H9 (cell line): Measurements from ENCODE around the gene SCN5A. TPM values are rescaled to one million over a fixed set of nuclear protein-coding genes. Genes with fewer than 3 reads are reported as not detected.
A peak's percentile ranks its signal among the peaks of the same experiment; 100 is the strongest.

Experiments
- DNase-seq: peaks from one replicate; pipeline ENCODE4 v3.0.0-alpha.2; 2017
- H2AFZ ChIP-seq: one replicate; pipeline ENCODE4 v1.6.1; 2013; ENCODE audit warnings: mild to moderate bottlenecking, low read length, control low read depth, moderate library complexity
- H2AK5ac ChIP-seq: 2 replicates; pipeline ENCODE4 v1.6.1; 2013; ENCODE audit warnings: low read length, control low read depth, mixed read lengths; ENCODE audit not compliant: insufficient read length
- H2BK120ac ChIP-seq: one replicate; pipeline ENCODE4 v1.6.1; 2013; ENCODE audit warnings: low read depth, mild to moderate bottlenecking, low read length, control low read depth, inconsistent platforms; ENCODE audit not compliant: poor library complexity, severe bottlenecking
- H2BK12ac ChIP-seq: 2 replicates; pipeline ENCODE4 v1.6.1; 2013; ENCODE audit warnings: low read length, control low read depth, mixed read lengths, low read depth; ENCODE audit not compliant: insufficient read length
- H2BK15ac ChIP-seq: 2 replicates; pipeline ENCODE4 v1.6.1; 2013; ENCODE audit warnings: low read depth, low read length, control low read depth
- H2BK20ac ChIP-seq: one replicate; pipeline ENCODE4 v1.6.1; 2013; ENCODE audit warnings: low read depth, mild to moderate bottlenecking, low read length, control low read depth, inconsistent platforms; ENCODE audit not compliant: poor library complexity, severe bottlenecking
- H2BK5ac ChIP-seq: 2 replicates; pipeline ENCODE4 v1.6.1; 2013; ENCODE audit warnings: low read length, control low read depth, mixed read lengths; ENCODE audit not compliant: insufficient read length
- H3K14ac ChIP-seq: 2 replicates; pipeline ENCODE4 v1.6.1; 2013; ENCODE audit warnings: low read length, control low read depth; ENCODE audit not compliant: insufficient read depth
- H3K18ac ChIP-seq: 2 replicates; pipeline ENCODE4 v1.6.1; 2013; ENCODE audit warnings: low read depth, mild to moderate bottlenecking, mixed read lengths, low read length, control low read depth; ENCODE audit not compliant: insufficient read length
- H3K23ac ChIP-seq: 2 replicates; pipeline ENCODE4 v1.6.1; 2013; ENCODE audit warnings: low read length, control low read depth, mixed read lengths, low read depth; ENCODE audit not compliant: insufficient read length
- H3K23me2 ChIP-seq: 2 replicates; pipeline ENCODE4 v1.6.1; 2013; ENCODE audit warnings: low read depth, mild to moderate bottlenecking, mixed read lengths, low read length, control low read depth; ENCODE audit not compliant: insufficient read length, poor library complexity, severe bottlenecking
- H3K27ac ChIP-seq: 2 replicates; pipeline ENCODE4 v1.5.1; 2013; ENCODE audit warnings: low read length, control low read depth, mixed read lengths, low read depth; ENCODE audit not compliant: insufficient read length
- H3K27me3 ChIP-seq: 2 replicates; pipeline ENCODE4 v1.6.1; 2013; ENCODE audit warnings: low read length, control low read depth, inconsistent platforms; ENCODE audit not compliant: insufficient read depth
- H3K4ac ChIP-seq: 2 replicates; pipeline ENCODE4 v1.6.1; 2013; ENCODE audit warnings: low read depth, mild to moderate bottlenecking, control low read depth, inconsistent platforms, low read length, moderate library complexity
- H3K4me1 ChIP-seq: 2 replicates; pipeline ENCODE4 v1.6.1; 2013; ENCODE audit warnings: low read length, control low read depth, inconsistent platforms; ENCODE audit not compliant: insufficient read depth
- H3K4me2 ChIP-seq: 2 replicates; pipeline ENCODE4 v1.6.1; 2013; ENCODE audit warnings: low read length, control low read depth, mixed read lengths; ENCODE audit not compliant: insufficient read length, insufficient read depth
- H3K56ac ChIP-seq: 2 replicates; pipeline ENCODE4 v1.6.1; 2013; ENCODE audit warnings: low read depth, mild to moderate bottlenecking, mixed read lengths, low read length, control low read depth; ENCODE audit not compliant: insufficient read length
- H3K79me1 ChIP-seq: 2 replicates; pipeline ENCODE4 v1.6.1; 2013; ENCODE audit warnings: low read depth, mild to moderate bottlenecking, moderate library complexity, low read length, control low read depth, inconsistent platforms; ENCODE audit not compliant: insufficient read depth, poor library complexity, severe bottlenecking
- H3K79me2 ChIP-seq: 2 replicates; pipeline ENCODE4 v1.6.1; 2013; ENCODE audit warnings: low read length, control low read depth, inconsistent platforms; ENCODE audit not compliant: insufficient read depth
- H3K9ac ChIP-seq: 2 replicates; pipeline ENCODE4 v1.6.1; 2013; ENCODE audit warnings: low read length, control low read depth, mixed read lengths; ENCODE audit not compliant: insufficient read length; ENCODE audit errors: extremely low read depth
- H3K9me3 ChIP-seq: one replicate; pipeline ENCODE4 v1.6.1; 2013; ENCODE audit warnings: low read depth, low read length, inconsistent platforms; ENCODE audit not compliant: control insufficient read depth
- H3T11ph ChIP-seq: one replicate; pipeline ENCODE4 v1.6.1; 2013; ENCODE audit warnings: mild to moderate bottlenecking, low read length, control low read depth, inconsistent platforms
- H4K20me1 ChIP-seq: one replicate; pipeline ENCODE4 v1.6.1; 2013; ENCODE audit not compliant: control insufficient read depth, insufficient read length, insufficient read depth
- H4K5ac ChIP-seq: 2 replicates; pipeline ENCODE4 v1.6.1; 2013; ENCODE audit warnings: low read depth, mild to moderate bottlenecking, mixed read lengths, low read length, control low read depth; ENCODE audit not compliant: insufficient read length
- H4K8ac ChIP-seq: replicated peaks from 2 replicates; pipeline ENCODE4 v1.6.1; 2013; ENCODE audit warnings: low read length, control low read depth, mixed read lengths, low read depth; ENCODE audit not compliant: insufficient read length
- H4K91ac ChIP-seq: 2 replicates; pipeline ENCODE4 v1.6.1; 2013; ENCODE audit warnings: low read depth, mild to moderate bottlenecking, moderate library complexity, mixed read lengths, low read length, control low read depth; ENCODE audit not compliant: insufficient read length
- H3K27ac Mint-ChIP-seq, 3 experiments: 2 replicates in 2 of 3; 3 replicates in 1 of 3; pipeline ENCODE4 v1.8.0; 2020 to 2021; ENCODE audit warnings: mixed read lengths in 3 of 3, mild to moderate bottlenecking in 1 of 3, moderate library complexity in 1 of 3
- H3K27me3 Mint-ChIP-seq: 2 replicates; pipeline ENCODE4 v1.8.0; 2021; ENCODE audit warnings: low read depth, mild to moderate bottlenecking, moderate library complexity, mixed read lengths
- H3K36me3 Mint-ChIP-seq, 3 experiments: 2 replicates in 2 of 3; 3 replicates in 1 of 3; pipeline ENCODE4 v1.8.0; 2020 to 2021; ENCODE audit warnings: low read depth in 3 of 3, mixed read lengths in 3 of 3; ENCODE audit not compliant: insufficient read depth in 1 of 3
- H3K4me1 Mint-ChIP-seq, 2 experiments: 2 replicates each; pipeline ENCODE4 v1.8.0; 2020; ENCODE audit warnings: mixed read lengths in 2 of 2
- H3K4me3 Mint-ChIP-seq, 2 experiments: 2 replicates in 1 of 2; 3 replicates in 1 of 2; pipeline ENCODE4 v1.8.0; 2020 to 2021; ENCODE audit warnings: mild to moderate bottlenecking in 2 of 2, mixed read lengths in 2 of 2, moderate library complexity in 1 of 2
- H3K9me3 Mint-ChIP-seq, 2 experiments: 2 replicates in 1 of 2; 3 replicates in 1 of 2; pipeline ENCODE4 v1.8.0; 2020; ENCODE audit warnings: mild to moderate bottlenecking in 2 of 2, mixed read lengths in 2 of 2, moderate library complexity in 1 of 2
- WGBS: extraction: QIAGEN DNeasy Blood & Tissue Kit; methylation state at CpG from one replicate; pipeline ENCODE4 v1.1.7; 2013; ENCODE audit warnings: missing lambda C conversion rate, low lambda C conversion rate, mixed read lengths; ENCODE audit not compliant: insufficient read length; ENCODE audit errors: extremely low coverage; 5-methylcytosine and 5-hydroxymethylcytosine counted together
- total RNA-seq: library from RNA; stranded (reverse); gene quantifications from 2 replicates; pipeline ENCODE4 v1.2.1, GENCODE V29; 2021
- TF ChIP-seq, protein P1 (sequence below): fragments of 200-600 bp; sonication (generic); conservative IDR thresholded peaks from 3 replicates; pipeline ENCODE4 v1.8.0; 2021; ENCODE audit warnings: antibody characterized with exemption, mild to moderate bottlenecking

Gene SCN5A
- total RNA-seq, 1 experiment from 2014 or later, result 6.5 TPM

DNA sequence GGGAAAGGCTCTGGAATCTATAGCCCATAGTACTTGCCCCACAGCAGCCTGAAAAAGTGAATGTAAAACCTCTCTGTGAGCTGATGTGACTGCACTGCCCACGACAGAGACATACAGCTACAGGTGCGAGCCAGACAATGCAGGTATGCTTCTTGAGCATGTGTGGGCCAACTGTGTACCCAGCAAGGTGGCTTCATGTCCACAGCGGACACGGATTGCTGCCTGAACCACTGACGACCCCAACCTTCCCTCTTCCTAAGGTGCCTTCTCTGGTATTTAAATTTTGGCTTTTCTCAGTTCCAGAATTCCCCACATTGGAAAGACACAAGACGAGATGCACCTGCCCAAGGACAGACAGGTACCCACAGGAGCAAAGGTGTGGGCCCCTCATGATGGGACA, 65.8 kb downstream of the SCN5A start:
- Histone ChIP-seq H3K56ac (no peak overlapping the region), H3K9me3 (no peaks in the 10 kb centered on the region), H3K79me2 (no peaks in the 10 kb centered on the region), H3T11ph (no peak overlapping the region), H3K23me2 (no peaks in the 10 kb centered on the region), H2BK15ac (no peak overlapping the region), H3K79me1 (no peaks in the 10 kb centered on the region), H2BK5ac (no peak overlapping the region), H2BK12ac (no peak overlapping the region), H2BK20ac (no peak overlapping the region), H3K18ac (no peak overlapping the region), H2BK120ac (no peak overlapping the region), H3K4me2 (no peak overlapping the region), H3K23ac (no peak overlapping the region), H3K27ac (no peak overlapping the region), H2AFZ (no peak overlapping the region), H3K4ac (no peak overlapping the region), H4K20me1 (no peaks in the 10 kb centered on the region), H3K27me3 (no peaks in the 10 kb centered on the region), H4K5ac (no peak overlapping the region), H2AK5ac (no peak overlapping the region), H4K91ac (no peak overlapping the region), H3K4me1 (no peaks in the 10 kb centered on the region), H3K9ac (no peak overlapping the region), H4K8ac (no peak overlapping the region), H3K14ac (no peak overlapping the region)
- H3K27me3 Mint-ChIP-seq, result peaks cover 2% of the 10 kb centered on the region; the same call in 1 of the 2 replicates
- WGBS, result no CpG with 5 or more reads among the region's 6 CpGs
- H3K4me3 Mint-ChIP-seq, result no peak overlapping the region
- peaks cover 0 to 1% (median 0%) of the 10 kb centered on the region in 3 experiments; a peak in 2 of 7 replicates for H3K36me3 Mint-ChIP-seq
- peaks cover 4 to 8% of the 10 kb centered on the region in 2 experiments; a peak in 3 of 4 replicates for H3K4me1 Mint-ChIP-seq
- no peak overlapping the region for H3K27ac Mint-ChIP-seq
- H3K9me3 Mint-ChIP-seq, result no peaks in the 10 kb centered on the region
- TF ChIP-seq, protein P1, sequence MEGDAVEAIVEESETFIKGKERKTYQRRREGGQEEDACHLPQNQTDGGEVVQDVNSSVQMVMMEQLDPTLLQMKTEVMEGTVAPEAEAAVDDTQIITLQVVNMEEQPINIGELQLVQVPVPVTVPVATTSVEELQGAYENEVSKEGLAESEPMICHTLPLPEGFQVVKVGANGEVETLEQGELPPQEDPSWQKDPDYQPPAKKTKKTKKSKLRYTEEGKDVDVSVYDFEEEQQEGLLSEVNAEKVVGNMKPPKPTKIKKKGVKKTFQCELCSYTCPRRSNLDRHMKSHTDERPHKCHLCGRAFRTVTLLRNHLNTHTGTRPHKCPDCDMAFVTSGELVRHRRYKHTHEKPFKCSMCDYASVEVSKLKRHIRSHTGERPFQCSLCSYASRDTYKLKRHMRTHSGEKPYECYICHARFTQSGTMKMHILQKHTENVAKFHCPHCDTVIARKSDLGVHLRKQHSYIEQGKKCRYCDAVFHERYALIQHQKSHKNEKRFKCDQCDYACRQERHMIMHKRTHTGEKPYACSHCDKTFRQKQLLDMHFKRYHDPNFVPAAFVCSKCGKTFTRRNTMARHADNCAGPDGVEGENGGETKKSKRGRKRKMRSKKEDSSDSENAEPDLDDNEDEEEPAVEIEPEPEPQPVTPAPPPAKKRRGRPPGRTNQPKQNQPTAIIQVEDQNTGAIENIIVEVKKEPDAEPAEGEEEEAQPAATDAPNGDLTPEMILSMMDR, result no peak
- DNase-seq, result peak; percentile 10
